GM21390 (cell line): Measurements from ENCODE around the gene FARSA.
"Not testable (repeated sequence)": the region's sequence is repeated elsewhere in the genome, so short reads cannot be mapped to it uniquely, and the experiment has no call there.

ENCODE experiments used
- ATAC-seq: cut with Tn5 transposase; IDR thresholded peaks from one replicate; pipeline ENCODE4 v1.9.1; 2021; ENCODE audit not compliant: unreplicated experiment

FARSA gene

GRCh38 chr19:12933287-12934072 is at the start of gene FARSA:
Gene FARSA (minus strand): TSS chr19:12933711. CDS start chr19:12933696, 15 bp downstream.
- ATAC-seq: no peak

- ATAC-seq: no peak
Measured at GRCh38 chr19:12983091-12983490, 49.6 kb upstream of the FARSA start.

- ATAC-seq: no peak
Measured at GRCh38 chr19:12982648-12983047, 49.1 kb upstream of the FARSA start.

DNA sequence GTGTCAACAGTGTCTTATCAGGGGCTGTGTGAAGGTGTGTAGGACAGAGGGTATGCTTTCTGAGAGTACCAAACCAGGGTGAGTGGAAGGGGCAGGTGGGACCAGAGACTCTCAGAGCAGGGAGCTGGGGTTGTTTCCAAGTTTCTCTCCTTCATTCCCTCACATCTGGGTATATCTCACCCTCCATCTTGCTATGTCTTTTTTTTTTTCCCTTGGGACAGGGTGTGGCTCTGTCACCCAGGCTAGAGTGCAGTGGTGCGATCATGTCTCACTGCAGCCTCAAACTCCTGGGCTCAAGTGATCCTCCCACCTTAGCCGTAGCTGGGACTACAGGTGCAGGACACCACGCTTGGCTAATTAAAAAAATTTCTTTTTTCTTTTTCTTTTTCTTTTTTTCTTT is 46.5 kb upstream of the FARSA start:
- ATAC-seq: no peak

- ATAC-seq: not testable (repeated sequence)
Measured at GRCh38 chr19:12976109-12976508, 42.6 kb upstream of the FARSA start.

DNA sequence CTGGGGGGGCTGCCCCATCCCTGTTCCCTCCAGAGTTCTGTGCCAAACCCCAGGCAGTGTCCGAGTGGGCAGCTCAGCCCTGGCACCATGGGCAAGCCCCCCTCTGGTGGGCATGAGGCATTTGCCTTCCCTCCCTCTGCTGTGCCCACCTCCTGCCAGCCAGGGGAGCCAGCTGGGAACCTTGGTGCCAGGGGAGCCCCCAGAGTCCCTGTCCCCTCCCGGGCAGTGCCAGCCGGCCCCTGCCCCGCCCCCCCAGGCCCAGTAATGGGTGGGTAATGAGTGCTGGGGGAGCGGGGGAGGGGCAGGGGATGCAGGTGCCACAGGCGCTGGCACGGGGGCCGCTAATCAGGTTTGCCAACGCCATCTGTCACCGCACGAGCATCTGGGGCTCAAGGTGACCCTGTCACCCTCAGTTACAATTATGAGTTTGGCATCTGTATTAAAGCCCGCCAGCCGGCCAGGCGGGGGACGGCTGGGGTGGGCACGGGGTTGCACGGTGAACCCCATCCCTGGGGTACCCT is 41.8 kb upstream of the FARSA start:
- no peak for ATAC-seq

GRCh38 chr19:12974301-12975220 is 41.0 kb upstream of the FARSA start:
- ATAC-seq: no peak

DNA sequence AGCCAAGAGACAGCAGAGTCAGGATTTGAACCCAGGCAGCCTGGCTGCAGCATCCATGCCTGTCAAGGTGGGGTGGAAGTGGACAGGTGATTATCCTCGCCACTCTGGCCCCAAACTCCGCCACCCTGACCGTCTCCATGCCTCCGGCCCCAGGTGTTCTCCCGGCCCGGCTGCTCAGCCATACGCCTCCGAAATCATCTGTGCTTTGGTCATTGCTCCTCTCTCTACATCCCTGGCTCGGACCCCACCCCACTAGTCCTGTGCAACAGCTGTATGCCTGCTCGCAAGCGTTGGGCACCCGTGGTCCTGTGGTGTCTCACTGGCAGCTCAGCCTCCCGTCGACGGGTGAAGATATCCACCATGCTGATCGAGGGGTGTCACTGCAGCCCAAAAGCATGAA is 39.7 kb upstream of the FARSA start:
- ATAC-seq: no peak

- ATAC-seq: no peak
Measured at GRCh38 chr19:12970070-12970820, 36.7 kb upstream of the FARSA start.

- ATAC-seq: no peak
Measured at GRCh38 chr19:12969292-12969988, 35.9 kb upstream of the FARSA start, which contains the start of gene DAND5. Gene DAND5 (plus strand): TSS chr19:12969576. CDS start chr19:12969661, 85 bp downstream.

- ATAC-seq: no peak
Measured at GRCh38 chr19:12967907-12968306, 34.4 kb upstream of the FARSA start.

GRCh38 chr19:12965812-12966135 is 32.3 kb upstream of the FARSA start:
- ATAC-seq: no peak

DNA sequence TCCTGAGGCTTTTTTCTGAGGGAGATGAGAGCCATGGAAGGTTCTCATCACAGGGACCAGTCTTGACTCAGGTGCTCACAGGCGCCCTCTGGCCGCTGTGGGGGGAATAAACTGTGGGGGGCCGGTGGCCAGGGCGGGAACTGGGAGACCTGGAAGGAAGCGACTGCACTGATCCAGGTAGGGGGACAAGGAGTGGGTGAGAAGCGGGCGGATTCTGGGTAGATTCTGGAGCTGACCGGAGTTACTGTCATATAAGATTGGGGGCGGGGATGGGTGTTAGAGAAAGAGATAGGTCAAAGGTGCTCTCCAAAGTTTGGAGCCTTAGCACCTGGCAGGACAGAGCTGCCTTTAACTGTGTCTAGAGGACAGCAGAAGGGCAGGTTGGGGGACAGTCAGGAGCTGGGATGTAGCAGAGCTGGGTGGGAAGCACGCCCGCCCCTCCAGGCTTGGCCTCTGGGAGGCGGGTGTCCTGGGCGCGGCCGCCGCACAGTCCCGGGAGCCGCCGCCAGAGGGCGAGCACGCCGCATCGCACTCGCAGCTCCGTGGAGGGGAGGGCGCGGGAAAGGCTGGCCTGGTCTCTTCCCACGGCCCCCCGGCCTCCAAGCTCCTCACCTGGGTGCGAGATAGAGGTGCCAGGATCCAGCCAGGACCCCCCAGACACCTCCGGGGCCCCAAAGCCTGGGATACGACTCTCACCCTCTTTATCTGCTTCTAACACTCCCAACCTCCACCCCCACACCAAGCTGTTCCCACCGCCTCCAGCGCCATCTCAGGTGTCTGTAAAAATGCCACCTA is 31.7 kb upstream of the FARSA start:
- ATAC-seq: no peak

DNA sequence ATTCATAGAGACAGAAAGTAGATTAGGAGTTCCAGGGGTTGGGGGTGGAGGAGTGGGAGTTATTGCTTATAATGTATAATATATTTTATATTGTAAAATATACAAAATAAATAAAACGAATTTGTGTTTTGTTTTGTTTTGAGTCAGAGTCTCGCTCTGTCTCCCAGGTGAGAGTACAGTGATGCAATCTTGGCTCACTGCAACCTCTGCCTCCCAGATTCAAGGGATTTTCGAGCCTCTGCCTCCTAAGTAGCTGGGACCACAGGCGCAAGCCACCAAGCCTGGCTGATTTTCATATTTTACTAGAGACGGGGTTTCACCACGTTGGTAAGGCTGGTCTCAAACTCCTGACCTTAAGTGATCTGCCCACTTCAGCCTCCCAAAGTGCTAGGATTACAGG is 26.0 kb upstream of the FARSA start:
- ATAC-seq: no peak

DNA sequence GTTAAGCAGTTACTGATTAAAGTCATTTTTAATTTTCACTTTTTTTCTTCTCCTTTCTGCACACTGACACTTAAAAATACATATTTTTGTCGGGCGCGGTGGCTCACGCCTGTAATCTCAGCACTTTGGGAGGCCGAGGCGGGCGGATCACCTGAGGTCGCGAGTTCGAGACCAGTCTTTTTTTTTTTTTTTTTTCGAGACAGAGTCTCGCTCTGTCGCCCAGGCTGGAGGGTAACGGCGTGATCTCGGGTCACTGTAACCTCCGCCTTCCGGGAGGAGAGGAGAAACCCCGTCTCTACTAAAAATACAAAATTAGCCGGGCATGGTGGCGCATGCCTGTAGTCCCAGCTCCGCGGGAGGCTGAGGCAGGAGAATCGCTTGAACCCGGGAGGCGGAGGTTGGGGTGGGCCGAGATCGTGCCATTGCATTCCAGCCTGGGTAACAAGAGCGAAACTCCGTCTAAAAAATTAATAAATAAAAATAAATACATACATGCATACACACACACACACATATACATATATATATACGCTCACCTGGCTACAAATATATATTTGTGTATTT is 24.0 kb upstream of the FARSA start:
- ATAC-seq: not testable (repeated sequence)

GRCh38 chr19:12956446-12957388 is 23.2 kb upstream of the FARSA start, which contains the start of gene GADD45GIP1:
Gene GADD45GIP1 (minus strand): TSS chr19:12957223. CDS start chr19:12957212, 11 bp downstream.
- peak; percentile 80 for ATAC-seq

DNA sequence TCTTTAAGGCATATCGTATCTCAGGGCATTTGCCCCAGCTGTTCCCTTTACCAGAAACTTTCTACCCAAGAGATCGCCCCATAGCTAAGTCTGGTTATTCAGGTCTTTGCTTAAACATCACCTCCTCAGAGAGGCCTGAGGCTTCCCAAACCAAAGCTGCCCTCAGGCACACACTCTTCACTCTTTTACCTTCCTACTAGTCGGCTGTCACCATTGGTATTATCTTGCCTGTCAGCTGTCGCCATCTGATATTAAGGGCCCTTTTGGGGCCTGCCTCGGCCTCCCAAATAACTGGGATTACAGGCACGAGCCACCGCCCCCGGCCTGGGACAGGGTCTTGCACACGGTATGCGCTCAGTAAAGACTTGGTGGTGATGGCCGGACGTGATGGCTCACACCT is 22.5 kb upstream of the FARSA start:
- ATAC-seq: no peak

DNA sequence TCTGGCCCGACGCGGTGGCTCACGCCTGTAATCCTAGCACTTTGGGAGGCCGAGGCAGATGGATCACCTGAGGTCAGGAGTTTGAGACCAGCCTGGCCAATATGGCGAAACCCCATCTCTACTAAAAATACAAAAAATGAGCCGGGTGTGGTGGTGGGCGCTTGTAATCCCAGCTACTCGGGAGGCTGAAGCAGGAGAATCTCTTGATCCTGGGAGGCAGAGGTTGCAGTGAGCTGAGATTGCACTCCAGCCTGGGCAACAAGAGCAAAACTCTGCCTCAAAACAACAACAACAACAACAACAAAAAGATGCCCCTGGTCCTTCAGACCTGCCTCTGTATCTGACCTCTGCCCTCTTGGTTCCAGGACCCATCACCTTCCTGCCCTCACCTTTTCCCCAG is 22.1 kb upstream of the FARSA start:
- not testable (repeated sequence) for ATAC-seq
